ENCODE results near the gene IRF2BP2. TPM values are rescaled to one million over a fixed set of nuclear protein-coding genes. Genes with fewer than 3 reads are reported as not detected.

IRF2BP2 gene
- total and polyA plus RNA-seq, 2 of the 13 experiments (the other 11 are each of a cell fraction or from before 2014, with no cell fraction given): 140 to 147 TPM

- no peak for TF ChIP-seq PATZ1 (CRISPR knock-in tag; IDR thresholded peaks at IDR 0.05)
- TF ChIP-seq CBX5 (CRISPR knock-in tag; IDR thresholded peaks at IDR 0.05; ENCODE audit: borderline replicate concordance): no peak
- no peak for TF ChIP-seq PRDM4 (CRISPR knock-in tag; IDR thresholded peaks at IDR 0.05; ENCODE audit: borderline replicate concordance)
- no peak for TF ChIP-seq SRY (CRISPR knock-in tag; IDR thresholded peaks at IDR 0.05)
- no peak for TF ChIP-seq ZNF17 (CRISPR knock-in tag; IDR thresholded peaks at IDR 0.05)
- no peak for TF ChIP-seq ZNF605 (CRISPR knock-in tag; IDR thresholded peaks at IDR 0.05)
- no peak for TF ChIP-seq ZMYM2 (CRISPR knock-in tag; IDR thresholded peaks at IDR 0.05)
- TF ChIP-seq MAF1 (CRISPR knock-in tag; IDR thresholded peaks at IDR 0.05; ENCODE audit: borderline replicate concordance): no peak
- no peak for TF ChIP-seq TBX2 (CRISPR knock-in tag; IDR thresholded peaks at IDR 0.05; ENCODE audit: borderline replicate concordance)
Measured at GRCh38 chr1:234559902-234560676, 49.9 kb downstream of the IRF2BP2 start (continued).

Data from HepG2 (cell line).